H54 (cell line): ENCODE measurements around the gene PRADC1.

Experiments used
- DNase-seq: peaks from one replicate; pipeline ENCODE4 v3.0.0; 2011; ENCODE audit warnings: low spot score, mixed read lengths; ENCODE audit not compliant: insufficient read length
- FAIRE-seq: peaks from 3 replicates; lab custom pipeline; 2011; peaks lifted over from hg19 to GRCh38; lab: Jason Lieb, UNC
- POLR2A ChIP-seq: IDR thresholded peaks from 2 replicates; pipeline ENCODE4 v1.6.1; 2011; ENCODE audit warnings: low read depth, mild to moderate bottlenecking, low read length

Gene PRADC1

GRCh38 chr2:73233154-73233931 is at the start of gene PRADC1:
Gene PRADC1, minus strand, starts transcription at chr2:73233239. Its CDS starts 79 bp downstream, at chr2:73233160.
- FAIRE-seq (peak; percentile 84), DNase-seq (peak; percentile 95)

GRCh38 chr2:73281244-73281643 is 48.2 kb upstream of the PRADC1 start:
- FAIRE-seq: no peak
- no peak for DNase-seq
- no peak for TF ChIP-seq POLR2A

More at GRCh38 chr2:73233154-73233931, at the start of gene PRADC1:
- TF ChIP-seq POLR2A: peak; percentile 51

- FAIRE-seq (no peak), DNase-seq (no peak)
- no peak for TF ChIP-seq POLR2A
Observed at GRCh38 chr2:73279852-73280251, 46.8 kb upstream of the PRADC1 start.

- DNase-seq (no peak), FAIRE-seq (no peak)
- no peak for TF ChIP-seq POLR2A
Observed at GRCh38 chr2:73272270-73272669, 39.2 kb upstream of the PRADC1 start.

GRCh38 chr2:73269686-73270465 is 36.8 kb upstream of the PRADC1 start:
- TF ChIP-seq POLR2A: no peak

GRCh38 chr2:73268830-73269685 is 36.0 kb upstream of the PRADC1 start:
- no peak for TF ChIP-seq POLR2A
- DNase-seq: no peak
- no peak for FAIRE-seq

More at GRCh38 chr2:73269686-73270465, 36.8 kb upstream of the PRADC1 start:
- DNase-seq (no peak), FAIRE-seq (no peak)

GRCh38 chr2:73268366-73268829 is 35.4 kb upstream of the PRADC1 start:
- FAIRE-seq (no peak), DNase-seq (no peak)
- no peak for TF ChIP-seq POLR2A

GRCh38 chr2:73267008-73267407 is 34.0 kb upstream of the PRADC1 start:
- TF ChIP-seq POLR2A: no peak
- FAIRE-seq: no peak
- DNase-seq: no peak

- TF ChIP-seq POLR2A: no peak
Observed at GRCh38 chr2:73266061-73266901, 33.2 kb upstream of the PRADC1 start.

GRCh38 chr2:73265298-73266060 is 32.4 kb upstream of the PRADC1 start:
- FAIRE-seq: no peak
- TF ChIP-seq POLR2A: no peak
- DNase-seq: no peak

More at GRCh38 chr2:73266061-73266901, 33.2 kb upstream of the PRADC1 start:
- no peak for DNase-seq
- FAIRE-seq: no peak

GRCh38 chr2:73264783-73265182 is 31.7 kb upstream of the PRADC1 start:
- TF ChIP-seq POLR2A: no peak
- FAIRE-seq (no peak), DNase-seq (no peak)

GRCh38 chr2:73264332-73264606 is 31.2 kb upstream of the PRADC1 start:
- DNase-seq (no peak), FAIRE-seq (no peak)
- TF ChIP-seq POLR2A: no peak
